IMR-90 (cell line): ENCODE data around the gene FMC1. TPM values are rescaled to one million over a fixed set of nuclear protein-coding genes. Genes with fewer than 3 reads are reported as not detected.

Experiments used
- ATAC-seq: fragments of 200-7000 bp; cut with Tn5 transposase; 2 replicates; pipeline ENCODE4 v1.9.1; 2020; ENCODE audit warnings: low read depth, mild to moderate bottlenecking, moderate library complexity
- BruUV-seq: library from RNA; stranded (reverse); fragments of 400-500 nt; replicated peaks from 2 replicates; lab custom pipeline; 2021; lab: Mats Ljungman, UMichigan
- CTCF ChIA-PET: fragments of 300-600 bp; formaldehyde crosslinking; extraction: SDS; loops from one replicate; lab custom pipeline; 2021; ENCODE audit warnings: antibody characterized with exemption; lab: Yijun Ruan, JAX
- POLR2A ChIA-PET: fragments of 300-600 bp; sonication (Branson Sonifier 250); formaldehyde crosslinking; loops from one replicate; lab custom pipeline; 2022; ENCODE audit warnings: antibody characterized with exemption; ENCODE audit not compliant: unreplicated experiment; lab: Charles Lee
- DNase-seq: peaks from one replicate; pipeline ENCODE4 v3.0.0; 2013
- H2AFZ ChIP-seq: replicated peaks from 2 replicates; pipeline ENCODE3; 2013; ENCODE audit warnings: low read length, mild to moderate bottlenecking; ENCODE audit not compliant: poor library complexity
- H2AK5ac ChIP-seq: 2 replicates; pipeline ENCODE4 v1.6.1; 2013; ENCODE audit warnings: low read depth, low read length, inconsistent platforms
- H2AK9ac ChIP-seq: replicated peaks from 2 replicates; pipeline ENCODE3; 2013; ENCODE audit warnings: mild to moderate bottlenecking, low read depth, low read length, moderate library complexity; ENCODE audit not compliant: poor library complexity
- H2BK120ac ChIP-seq: 2 replicates; pipeline ENCODE4 v1.6.1; 2013; ENCODE audit warnings: low read depth, low read length, inconsistent platforms
- H2BK15ac ChIP-seq: 3 replicates; pipeline ENCODE4 v1.6.1; 2013; ENCODE audit warnings: low read depth, low read length, inconsistent platforms
- H2BK20ac ChIP-seq: 2 replicates; pipeline ENCODE4 v1.6.1; 2013; ENCODE audit warnings: low read depth, mild to moderate bottlenecking, inconsistent platforms, low read length, moderate library complexity
- H2BK5ac ChIP-seq: 2 replicates; pipeline ENCODE4 v1.6.1; 2013; ENCODE audit warnings: mild to moderate bottlenecking, low read depth, low read length, inconsistent platforms; ENCODE audit not compliant: poor library complexity, severe bottlenecking
- H3K14ac ChIP-seq: replicated peaks from 2 replicates; pipeline ENCODE4 v1.6.1; 2013; ENCODE audit warnings: low read depth, low read length, inconsistent platforms
- H3K18ac ChIP-seq: 2 replicates; pipeline ENCODE4 v1.6.1; 2013; ENCODE audit warnings: low read depth, low read length, control low read depth
- H3K23ac ChIP-seq: 2 replicates; pipeline ENCODE4 v1.6.1; 2013; ENCODE audit warnings: low read depth, low read length, inconsistent platforms
- H3K27ac ChIP-seq: 2 replicates; pipeline ENCODE4 v1.5.1; 2013; ENCODE audit warnings: mild to moderate bottlenecking, control low read depth, low read length; ENCODE audit not compliant: insufficient read depth
- H3K27me3 ChIP-seq: 2 replicates; pipeline ENCODE4 v1.6.1; 2013; ENCODE audit warnings: low read length; ENCODE audit not compliant: control insufficient read depth, insufficient read depth
- H3K36me3 ChIP-seq: 2 replicates; pipeline ENCODE4 v1.6.1; 2013; ENCODE audit warnings: low read length, mixed read lengths; ENCODE audit not compliant: control insufficient read depth, insufficient read depth
- H3K4ac ChIP-seq: 2 replicates; pipeline ENCODE4 v1.6.1; 2013; ENCODE audit warnings: low read depth, low read length, inconsistent platforms
- H3K4me1 ChIP-seq: 2 replicates; pipeline ENCODE4 v1.6.1; 2013; ENCODE audit warnings: low read length, mixed read lengths; ENCODE audit not compliant: control insufficient read depth, insufficient read depth
- H3K4me2 ChIP-seq: 2 replicates; pipeline ENCODE4 v1.6.1; 2013; ENCODE audit warnings: low read depth, mild to moderate bottlenecking, control low read depth, low read length, moderate library complexity
- H3K4me3 ChIP-seq: 2 replicates; pipeline ENCODE4 v1.5.1; 2013; ENCODE audit warnings: low read depth, mild to moderate bottlenecking, control low read depth, low read length, moderate library complexity; ENCODE audit not compliant: insufficient read depth
- H3K56ac ChIP-seq: 2 replicates; pipeline ENCODE4 v1.6.1; 2013; ENCODE audit warnings: low read length, inconsistent platforms; ENCODE audit not compliant: insufficient read depth; ENCODE audit errors: extremely low read depth
- H3K79me1 ChIP-seq, 2 experiments: 2 replicates each; pipeline ENCODE4 v1.6.1; 2013; ENCODE audit warnings: low read length in 2 of 2, inconsistent platforms in 1 of 2, low read depth in 1 of 2
- H3K9ac ChIP-seq: 2 replicates; pipeline ENCODE4 v1.6.1; 2013; ENCODE audit warnings: low read depth, low read length, control low read depth
- H3K9me1 ChIP-seq: 2 replicates; pipeline ENCODE4 v1.6.1; 2013; ENCODE audit warnings: low read length, inconsistent platforms; ENCODE audit not compliant: insufficient read depth
- H3K9me3 ChIP-seq: 2 replicates; pipeline ENCODE4 v1.6.1; 2013; ENCODE audit warnings: low read length; ENCODE audit not compliant: control insufficient read depth, insufficient read depth
- H4K20me1 ChIP-seq: 2 replicates; pipeline ENCODE4 v1.6.1; 2013; ENCODE audit warnings: low read length, inconsistent platforms; ENCODE audit not compliant: insufficient read depth
- H4K5ac ChIP-seq: 2 replicates; pipeline ENCODE4 v1.6.1; 2013; ENCODE audit warnings: mild to moderate bottlenecking, low read depth, low read length, control low read depth
- H4K8ac ChIP-seq, 2 experiments: 2 replicates each; pipeline ENCODE4 v1.6.1; 2013; ENCODE audit warnings: low read depth in 2 of 2, low read length in 2 of 2, control low read depth in 1 of 2, inconsistent platforms in 1 of 2
- H4K91ac ChIP-seq: 2 replicates; pipeline ENCODE4 v1.6.1; 2013; ENCODE audit warnings: low read depth, low read length, inconsistent platforms; ENCODE audit not compliant: insufficient read depth
- BHLHE40 ChIP-seq: fragments of 150-350 bp; IDR thresholded peaks from 2 replicates; pipeline ENCODE4 v1.6.1; 2016; ENCODE audit warnings: mild to moderate bottlenecking, low read depth, low read length
- CEBPB ChIP-seq: IDR thresholded peaks from 2 replicates; pipeline ENCODE4 v1.6.1; 2012; ENCODE audit warnings: low read depth, low read length, improper control_type of control experiment
- CHD1 ChIP-seq: IDR thresholded peaks from 2 replicates; pipeline ENCODE4 v1.6.1; 2012; ENCODE audit warnings: low read depth, low read length, improper control_type of control experiment
- MAFK ChIP-seq: IDR thresholded peaks from 2 replicates; pipeline ENCODE4 v1.6.1; 2012; ENCODE audit warnings: low read depth, low read length, improper control_type of control experiment
- MAZ ChIP-seq: IDR thresholded peaks from 2 replicates; pipeline ENCODE4 v1.6.1; 2012; ENCODE audit warnings: low read depth, mild to moderate bottlenecking, low read length, improper control_type of control experiment, moderate library complexity, borderline replicate concordance
- MXI1 ChIP-seq: IDR thresholded peaks from 2 replicates; pipeline ENCODE4 v1.6.1; 2012; ENCODE audit warnings: low read depth, mild to moderate bottlenecking, low read length, moderate library complexity, borderline replicate concordance
- NFE2L2 ChIP-seq: fragments of 150-350 bp; IDR thresholded peaks from 2 replicates; pipeline ENCODE4 v1.6.1; 2016; ENCODE audit warnings: low read depth, mild to moderate bottlenecking, low read length
- RAD21 ChIP-seq: IDR thresholded peaks from 2 replicates; pipeline ENCODE4 v1.6.1; 2012; ENCODE audit warnings: low read length, improper control_type of control experiment
- RCOR1 ChIP-seq: IDR thresholded peaks from 2 replicates; pipeline ENCODE4 v1.6.1; 2012; ENCODE audit warnings: mild to moderate bottlenecking, low read length, improper control_type of control experiment; ENCODE audit not compliant: insufficient replicate concordance
- SMC3 ChIP-seq: fragments of 150-350 bp; IDR thresholded peaks from 2 replicates; pipeline ENCODE4 v1.6.1; 2016; ENCODE audit warnings: low read depth, mild to moderate bottlenecking, antibody characterized with exemption, low read length, moderate library complexity
- WGBS, 2 experiments: methylation state at CpG; one replicate each; pipeline versions ENCODE4 v1.1.5 to v1.1.7; 2013; ENCODE audit warnings: missing lambda C conversion rate in 2 of 2; ENCODE audit not compliant: insufficient read length in 1 of 2; ENCODE audit errors: extremely low coverage in 2 of 2; 5-methylcytosine and 5-hydroxymethylcytosine counted together
- dilution Hi-C: fragments of 300-500 bp; cut with HindIII; formaldehyde crosslinking; loops from one replicate; pipeline ENCODE4 v1.14.3; 2018; ENCODE audit warnings: low sequenced_read_pairs; ENCODE audit not compliant: unreplicated experiment
- in situ Hi-C: fragments of 300-500 bp; cut with MboI; formaldehyde crosslinking; loops from 3 replicates; pipeline ENCODE4 v1.14.3; 2019; ENCODE audit warnings: low sequenced_read_pairs, inconsistent platforms, mixed read lengths
- intact Hi-C: fragments of 100-400 bp; cut with micrococcal nuclease; formaldehyde crosslinking; loops from 2 replicates; pipeline ENCODE4 v1.10.0; 2022
- polyA plus RNA-seq, 3 experiments: library from polyadenylated mRNA; depleted of rRNA; stranded (reverse); fragments of >200 nt; gene quantifications; 2 replicates each; pipeline ENCODE4 v1.2.3, GENCODE V29; 2012; ENCODE audit warnings: low replicate concordance in 1 of 3
- total RNA-seq: library from RNA; depleted of rRNA; stranded (reverse); fragments of >200 nt; gene quantifications from 2 replicates; pipeline ENCODE4 v1.2.3, GENCODE V29; 2012
- TF ChIP-seq, protein P1 (sequence below): conservative IDR thresholded peaks from 2 replicates; pipeline ENCODE4 v1.5.1; 2012; ENCODE audit warnings: mild to moderate bottlenecking, low read depth, low read length, improper control_type of control experiment
- TF ChIP-seq, protein P2 (sequence below): fragments of 150-350 bp; IDR thresholded peaks from 2 replicates; pipeline ENCODE4 v1.6.1; 2017; ENCODE audit warnings: mild to moderate bottlenecking, antibody characterized with exemption, low read length, low read depth

FMC1 gene
- total and polyA plus RNA-seq, 2 of the 4 experiments (the other 2 are of a cell fraction): 6.1 to 11.9 TPM

DNA sequence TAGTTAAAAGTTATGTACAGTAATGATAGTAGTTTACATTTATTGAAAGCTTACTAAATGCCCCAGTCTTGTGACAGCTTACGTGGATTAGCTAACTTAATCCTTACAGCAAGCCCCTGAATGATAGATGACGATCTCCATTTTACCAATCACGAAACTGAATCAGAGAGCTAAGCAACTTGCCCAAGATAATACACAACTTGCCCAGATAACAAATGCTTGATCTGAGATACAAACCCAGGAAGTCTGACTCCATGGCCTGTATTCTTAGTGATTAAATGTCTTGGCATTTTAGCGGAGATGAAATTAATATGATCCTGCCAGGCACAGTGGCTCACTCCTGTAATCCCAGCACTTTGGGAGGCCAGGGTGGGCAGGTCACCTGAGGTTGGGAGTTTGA is 46.9 kb upstream of the FMC1 start:
- dilution Hi-C loops (no loop called here), intact Hi-C loops (no loop called here), in situ Hi-C loops (no loop called here)
- Histone ChIP-seq H3K18ac (no peak overlapping the region), H3K27me3 (no peaks in the 10 kb centered on the region), H2AK5ac (no peak overlapping the region), H3K4ac (no peak overlapping the region), H2BK20ac (no peak overlapping the region), H3K4me1 (no peaks in the 10 kb centered on the region), H3K9ac (no peak overlapping the region), H3K36me3 (peaks cover 12% of the 10 kb centered on the region), H4K91ac (no peak overlapping the region), H3K79me1 (no peaks in the 10 kb centered on the region), H3K4me3 (no peak overlapping the region), H3K27ac (no peak overlapping the region), H3K56ac (no peak overlapping the region), H3K14ac (no peak overlapping the region), H3K9me1 (peaks cover 4% of the 10 kb centered on the region; the same call in 1 of the 2 replicates), H2AK9ac (no peak overlapping the region), H4K5ac (no peak overlapping the region), H2BK5ac (no peak overlapping the region), H2BK120ac (no peak overlapping the region), H2BK15ac (no peak overlapping the region), H4K8ac (no peak overlapping the region), H3K9me3 (no peaks in the 10 kb centered on the region), H2AFZ (no peak overlapping the region), H3K4me2 (no peak overlapping the region), H4K20me1 (no peaks in the 10 kb centered on the region), H3K23ac (no peak overlapping the region)
- 100% methylated on average over 1 of the region's 4 CpGs; no CpG with 5 or more reads in 1 of the 2 experiments for WGBS, 2 experiments
- CTCF ChIA-PET: interaction anchor here (0.6 kb wide), 1 partner anchor 26 kb away, joined by 4 read pairs; no protein-coding TSS in a partner anchor
- POLR2A ChIA-PET: no interaction called here
- ATAC-seq (no peak), DNase-seq (no peak)
- no peak for TF ChIP-seq SMC3
- no peak for TF ChIP-seq MAZ
- no peak for TF ChIP-seq NFE2L2
- TF ChIP-seq MAFK: no peak
- no peak for TF ChIP-seq RCOR1
- TF ChIP-seq, protein P1, sequence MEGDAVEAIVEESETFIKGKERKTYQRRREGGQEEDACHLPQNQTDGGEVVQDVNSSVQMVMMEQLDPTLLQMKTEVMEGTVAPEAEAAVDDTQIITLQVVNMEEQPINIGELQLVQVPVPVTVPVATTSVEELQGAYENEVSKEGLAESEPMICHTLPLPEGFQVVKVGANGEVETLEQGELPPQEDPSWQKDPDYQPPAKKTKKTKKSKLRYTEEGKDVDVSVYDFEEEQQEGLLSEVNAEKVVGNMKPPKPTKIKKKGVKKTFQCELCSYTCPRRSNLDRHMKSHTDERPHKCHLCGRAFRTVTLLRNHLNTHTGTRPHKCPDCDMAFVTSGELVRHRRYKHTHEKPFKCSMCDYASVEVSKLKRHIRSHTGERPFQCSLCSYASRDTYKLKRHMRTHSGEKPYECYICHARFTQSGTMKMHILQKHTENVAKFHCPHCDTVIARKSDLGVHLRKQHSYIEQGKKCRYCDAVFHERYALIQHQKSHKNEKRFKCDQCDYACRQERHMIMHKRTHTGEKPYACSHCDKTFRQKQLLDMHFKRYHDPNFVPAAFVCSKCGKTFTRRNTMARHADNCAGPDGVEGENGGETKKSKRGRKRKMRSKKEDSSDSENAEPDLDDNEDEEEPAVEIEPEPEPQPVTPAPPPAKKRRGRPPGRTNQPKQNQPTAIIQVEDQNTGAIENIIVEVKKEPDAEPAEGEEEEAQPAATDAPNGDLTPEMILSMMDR: no peak
- no peak for TF ChIP-seq MXI1
- TF ChIP-seq, protein P2, sequence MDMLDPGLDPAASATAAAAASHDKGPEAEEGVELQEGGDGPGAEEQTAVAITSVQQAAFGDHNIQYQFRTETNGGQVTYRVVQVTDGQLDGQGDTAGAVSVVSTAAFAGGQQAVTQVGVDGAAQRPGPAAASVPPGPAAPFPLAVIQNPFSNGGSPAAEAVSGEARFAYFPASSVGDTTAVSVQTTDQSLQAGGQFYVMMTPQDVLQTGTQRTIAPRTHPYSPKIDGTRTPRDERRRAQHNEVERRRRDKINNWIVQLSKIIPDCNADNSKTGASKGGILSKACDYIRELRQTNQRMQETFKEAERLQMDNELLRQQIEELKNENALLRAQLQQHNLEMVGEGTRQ: no peak
- TF ChIP-seq CEBPB: no peak
- TF ChIP-seq BHLHE40: no peak
- TF ChIP-seq RAD21: no peak
- TF ChIP-seq CHD1: no peak
- BruUV-seq: no TSS peak
